Brain microvascular endothelial cell (primary cell): ENCODE measurements around the gene LHX4.

ENCODE experiments used
- DNase-seq: peaks from one replicate; pipeline ENCODE4 v3.0.0-alpha.2; 2020
- H3K27ac ChIP-seq: fragments of 250-450 bp; sonication (Bioruptor Pico); 2 replicates; pipeline ENCODE4 v1.5.1; 2020; ENCODE audit warnings: mild to moderate bottlenecking, moderate library complexity
- H3K27me3 ChIP-seq: fragments of 250-450 bp; sonication (Bioruptor Pico); replicated peaks from 2 replicates; pipeline ENCODE4 v1.5.1; 2020; ENCODE audit warnings: mild to moderate bottlenecking
- H3K36me3 ChIP-seq: fragments of 250-450 bp; sonication (Bioruptor Pico); replicated peaks from 2 replicates; pipeline ENCODE4 v1.5.1; 2020; ENCODE audit warnings: mild to moderate bottlenecking
- H3K4me3 ChIP-seq: 2 replicates; pipeline ENCODE4 v1.5.1; 2011; ENCODE audit warnings: low read depth, mild to moderate bottlenecking, control low read depth, low read length, moderate library complexity
- in situ Hi-C: cut with HindIII; loops from 2 replicates; pipeline ENCODE4 v1.10.0; 2017; ENCODE audit warnings: low sequenced_read_pairs, low pct_ligation_motif_present
- TF ChIP-seq, protein P1 (sequence below): IDR thresholded peaks from 2 replicates; pipeline ENCODE4 v1.5.1; 2011; ENCODE audit warnings: low read depth, mild to moderate bottlenecking, moderate library complexity, low read length, control low read depth, inconsistent platforms; ENCODE audit errors: missing control alignments

LHX4 gene

GRCh38 chr1:180244840-180245239, 14.8 kb downstream of the LHX4 start:
- no peaks in the 10 kb centered on the region for H3K36me3 ChIP-seq
- H3K27me3 ChIP-seq, result peaks cover 30% of the 10 kb centered on the region
- in situ Hi-C loops, result no loop called here
- no peak overlapping the region for H3K4me3 ChIP-seq
- DNase-seq, result no peak
- H3K27ac ChIP-seq, result no peak overlapping the region
- TF ChIP-seq, protein P1, sequence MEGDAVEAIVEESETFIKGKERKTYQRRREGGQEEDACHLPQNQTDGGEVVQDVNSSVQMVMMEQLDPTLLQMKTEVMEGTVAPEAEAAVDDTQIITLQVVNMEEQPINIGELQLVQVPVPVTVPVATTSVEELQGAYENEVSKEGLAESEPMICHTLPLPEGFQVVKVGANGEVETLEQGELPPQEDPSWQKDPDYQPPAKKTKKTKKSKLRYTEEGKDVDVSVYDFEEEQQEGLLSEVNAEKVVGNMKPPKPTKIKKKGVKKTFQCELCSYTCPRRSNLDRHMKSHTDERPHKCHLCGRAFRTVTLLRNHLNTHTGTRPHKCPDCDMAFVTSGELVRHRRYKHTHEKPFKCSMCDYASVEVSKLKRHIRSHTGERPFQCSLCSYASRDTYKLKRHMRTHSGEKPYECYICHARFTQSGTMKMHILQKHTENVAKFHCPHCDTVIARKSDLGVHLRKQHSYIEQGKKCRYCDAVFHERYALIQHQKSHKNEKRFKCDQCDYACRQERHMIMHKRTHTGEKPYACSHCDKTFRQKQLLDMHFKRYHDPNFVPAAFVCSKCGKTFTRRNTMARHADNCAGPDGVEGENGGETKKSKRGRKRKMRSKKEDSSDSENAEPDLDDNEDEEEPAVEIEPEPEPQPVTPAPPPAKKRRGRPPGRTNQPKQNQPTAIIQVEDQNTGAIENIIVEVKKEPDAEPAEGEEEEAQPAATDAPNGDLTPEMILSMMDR, result no peak

DNA sequence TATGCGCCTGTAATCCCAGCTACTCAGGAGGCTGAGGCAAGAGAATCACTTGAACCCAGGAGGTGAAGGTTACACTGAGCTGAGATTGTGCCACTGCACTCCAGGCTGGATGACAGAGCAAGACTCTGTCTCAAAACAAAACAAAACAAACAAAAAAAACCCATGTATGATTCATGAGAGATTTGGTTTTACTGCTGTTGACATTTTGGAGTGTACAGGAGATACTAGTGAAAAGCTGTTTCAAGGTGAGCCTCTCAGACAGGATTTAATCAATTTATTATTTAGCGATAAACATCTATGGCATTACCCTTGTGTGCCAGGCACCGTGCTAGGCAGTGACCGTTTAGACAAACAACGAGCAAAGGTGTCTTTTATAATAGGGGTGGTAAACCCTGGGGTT, 16.5 kb downstream of the LHX4 start:
- H3K36me3 ChIP-seq, result no peaks in the 10 kb centered on the region
- DNase-seq, result no peak
- H3K27ac ChIP-seq, result no peak overlapping the region
- no peak overlapping the region for H3K4me3 ChIP-seq
- TF ChIP-seq, protein P1, result no peak
- in situ Hi-C loops, result no loop called here
- peaks cover 14% of the 10 kb centered on the region for H3K27me3 ChIP-seq

DNA sequence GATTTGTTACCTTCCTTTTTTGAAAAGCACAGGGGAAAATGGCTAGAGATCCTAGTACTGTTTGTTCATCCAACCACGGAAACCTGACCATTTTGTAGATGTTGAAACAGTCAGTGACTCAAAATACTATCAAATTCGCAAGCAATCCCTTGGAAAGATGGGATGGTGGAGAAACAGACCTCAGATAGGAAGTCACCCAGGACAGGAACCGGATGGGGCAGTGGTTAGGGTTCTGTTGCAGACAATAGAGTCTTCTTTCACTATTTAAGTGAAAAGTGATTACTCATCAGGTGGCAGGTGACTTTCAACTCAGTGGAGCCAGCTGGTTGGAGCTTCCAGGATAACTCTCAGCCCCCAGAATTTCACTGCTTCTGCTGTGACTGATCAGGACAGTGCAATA, 17.0 kb downstream of the LHX4 start:
- no peak for DNase-seq
- Histone ChIP-seq H3K27ac (no peak overlapping the region), H3K27me3 (peaks cover 9% of the 10 kb centered on the region), H3K4me3 (no peak overlapping the region), H3K36me3 (no peaks in the 10 kb centered on the region)
- in situ Hi-C loops, result no loop called here
- TF ChIP-seq, protein P1, result no peak

DNA sequence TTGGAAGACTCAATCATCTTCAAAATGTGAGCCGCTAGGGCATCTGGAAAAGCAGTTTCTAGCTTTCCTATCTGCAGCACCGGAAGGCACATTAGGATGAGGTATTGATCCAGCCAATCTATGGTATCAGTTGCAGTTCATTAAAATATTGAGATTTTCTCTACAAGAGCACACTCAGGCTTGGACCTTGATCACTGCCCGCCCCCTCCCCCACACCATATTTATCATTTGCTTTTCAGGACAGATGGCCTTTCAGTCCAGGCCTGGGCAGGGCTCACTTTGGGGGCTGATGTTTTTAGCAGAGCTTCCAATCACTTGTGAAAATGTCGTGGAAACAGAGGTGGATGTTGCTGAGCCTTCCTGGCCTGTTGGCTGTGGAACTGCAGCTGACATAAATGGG, 17.5 kb downstream of the LHX4 start:
- TF ChIP-seq, protein P1, result no peak
- peaks cover 7% of the 10 kb centered on the region for H3K27me3 ChIP-seq
- in situ Hi-C loops, result no loop called here
- H3K27ac ChIP-seq, result no peak overlapping the region
- no peaks in the 10 kb centered on the region for H3K36me3 ChIP-seq
- H3K4me3 ChIP-seq, result no peak overlapping the region
- no peak for DNase-seq

DNA sequence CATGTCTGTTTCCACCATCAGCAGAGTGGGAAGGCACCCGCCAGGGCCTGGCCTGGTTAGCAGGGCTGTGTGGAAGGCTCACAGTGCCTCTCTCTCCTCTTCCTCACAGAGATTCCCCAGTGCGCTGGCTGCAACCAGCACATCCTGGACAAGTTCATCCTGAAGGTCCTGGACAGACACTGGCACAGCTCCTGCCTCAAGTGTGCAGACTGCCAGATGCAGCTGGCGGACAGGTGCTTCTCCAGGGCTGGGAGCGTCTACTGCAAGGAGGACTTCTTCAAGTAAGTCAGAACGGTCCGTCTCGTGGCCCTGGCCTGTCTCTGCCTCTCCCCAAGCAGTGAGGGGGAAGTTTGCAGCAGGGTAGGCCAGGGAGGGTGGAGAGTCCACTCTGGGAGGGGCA, 18.1 kb downstream of the LHX4 start:
- H3K27me3 ChIP-seq, result peaks cover 4% of the 10 kb centered on the region
- no peak overlapping the region for H3K4me3 ChIP-seq
- H3K27ac ChIP-seq, result no peak overlapping the region
- TF ChIP-seq, protein P1, result no peak
- no peaks in the 10 kb centered on the region for H3K36me3 ChIP-seq
- no peak for DNase-seq
- in situ Hi-C loops, result no loop called here

GRCh38 chr1:180248731-180249681, 18.9 kb downstream of the LHX4 start:
- in situ Hi-C loops, result no loop called here
- H3K27ac ChIP-seq, result no peak overlapping the region
- no peak overlapping the region for H3K4me3 ChIP-seq
- DNase-seq, result no peak
- H3K27me3 ChIP-seq, result peaks cover 4% of the 10 kb centered on the region
- no peaks in the 10 kb centered on the region for H3K36me3 ChIP-seq
- TF ChIP-seq, protein P1, result peak; percentile 36
